GM12891 (cell line): ENCODE data around the gene SLCO3A1.

ENCODE experiments used
- POLR2A ChIP-seq: IDR thresholded peaks from 2 replicates; pipeline ENCODE4 v1.6.1; 2011; ENCODE audit warnings: low read depth, low read length, control low read depth
- POLR2AphosphoS5 ChIP-seq: IDR thresholded peaks from 2 replicates; pipeline ENCODE4 v1.6.1; 2011; ENCODE audit warnings: low read depth, low read length, control low read depth
- SPI1 ChIP-seq: IDR thresholded peaks from 2 replicates; pipeline ENCODE4 v1.6.1; 2011; ENCODE audit warnings: low read depth, low read length, control low read depth
- TAF1 ChIP-seq: IDR thresholded peaks from 2 replicates; pipeline ENCODE4 v1.6.1; 2011; ENCODE audit warnings: low read depth, low read length, control low read depth

GRCh38 chr15:91924837-91925495 is 71.5 kb downstream of the SLCO3A1 start:
- TF ChIP-seq POLR2A (no peak), POLR2AphosphoS5 (no peak), SPI1 (no peak), TAF1 (no peak)
